C1 segment of cervical spinal cord (tissue), 14 donors: ENCODE data around the gene ZNF3.

Experiments
- DNase-seq, 14 donors: peaks; one replicate each; lab custom pipeline; 2025; lab: John Stamatoyannopoulos, UW

Gene ZNF3

DNA sequence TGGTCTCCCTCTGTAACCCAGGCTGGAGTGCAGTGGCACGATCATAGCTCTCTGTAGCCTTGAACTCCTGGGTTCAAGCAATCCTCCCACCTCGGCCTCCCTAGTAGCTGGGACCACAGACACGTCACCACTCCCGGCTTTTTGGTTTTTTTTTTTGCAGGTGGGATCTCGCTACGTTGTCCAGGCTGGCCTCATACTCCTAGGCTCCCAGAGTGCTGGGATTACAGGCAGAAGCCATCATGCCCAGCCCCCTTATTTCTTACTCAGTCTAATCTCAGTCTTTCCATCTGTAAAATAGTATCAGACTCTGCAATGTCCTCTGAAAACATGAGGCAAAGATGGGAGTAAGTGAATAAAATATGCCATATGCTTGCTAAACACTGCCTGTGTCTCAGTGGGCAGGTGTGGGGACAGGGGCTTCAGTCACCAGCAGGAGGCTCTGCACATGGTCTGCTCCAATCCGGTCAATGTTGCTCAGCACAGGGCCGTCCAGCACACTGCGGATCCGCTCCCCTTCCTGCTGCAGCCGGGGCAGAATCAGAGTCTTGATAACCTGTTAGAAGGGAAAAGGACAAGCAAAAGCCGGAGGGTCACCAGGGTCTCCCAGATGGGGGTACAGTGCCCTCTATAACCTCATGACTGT is 28.1 kb upstream of the ZNF3 start:
- DNase-seq: no peak

DNA sequence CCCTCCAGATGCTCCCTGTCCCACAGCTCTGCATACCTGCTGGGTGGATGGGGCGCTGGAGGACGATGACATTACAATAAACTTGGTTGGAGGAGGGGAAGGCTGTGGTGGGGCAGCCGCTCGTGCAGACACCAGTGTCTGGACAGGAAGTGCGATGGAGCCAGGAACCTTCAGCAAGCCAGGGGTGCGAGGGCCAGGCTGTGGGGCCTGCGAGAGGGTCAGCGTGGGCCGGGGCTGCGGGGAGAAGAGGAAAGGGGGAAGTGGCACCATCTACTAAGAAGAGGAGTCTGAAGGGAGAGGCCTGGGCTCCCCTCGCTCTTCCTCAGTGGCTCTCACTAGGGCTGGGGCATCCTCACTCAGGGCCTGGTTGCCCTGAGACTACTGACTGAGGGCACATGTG is 26.4 kb upstream of the ZNF3 start:
- peak in 1 of 14 donors; percentile 34 for DNase-seq

DNA sequence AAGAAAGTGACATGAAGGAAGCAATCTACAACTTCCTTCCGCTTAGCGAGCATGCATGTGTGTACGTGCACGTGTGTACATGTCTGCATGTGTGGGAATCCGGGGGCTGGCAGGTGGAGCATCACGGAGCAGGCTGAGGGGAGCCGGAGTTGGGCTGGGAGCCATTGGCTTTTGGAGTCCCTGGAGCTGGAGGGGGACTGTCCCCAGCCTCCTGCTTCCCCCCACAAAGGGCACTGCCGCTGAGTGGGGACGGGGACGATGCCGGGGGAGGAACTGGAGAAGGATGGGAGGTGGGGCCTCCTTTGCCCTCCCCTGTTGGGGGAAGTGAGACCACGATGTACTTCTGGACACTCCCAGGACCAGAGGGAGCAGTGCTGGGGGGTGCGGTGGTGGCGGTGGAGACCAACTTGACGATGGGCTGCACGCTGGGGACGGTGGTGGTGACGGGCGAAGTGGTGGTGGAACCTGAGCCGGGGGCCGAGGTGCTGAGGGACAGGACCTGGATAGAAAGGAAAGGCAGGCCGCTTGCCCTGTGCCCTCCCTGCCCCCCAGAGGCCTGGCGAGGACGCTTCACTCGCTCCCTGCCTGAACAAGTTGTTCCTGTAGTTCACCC is 25.7 kb upstream of the ZNF3 start:
- DNase-seq: peak in 4 of 14 donors; percentile 5 to 44 (median 12)

DNA sequence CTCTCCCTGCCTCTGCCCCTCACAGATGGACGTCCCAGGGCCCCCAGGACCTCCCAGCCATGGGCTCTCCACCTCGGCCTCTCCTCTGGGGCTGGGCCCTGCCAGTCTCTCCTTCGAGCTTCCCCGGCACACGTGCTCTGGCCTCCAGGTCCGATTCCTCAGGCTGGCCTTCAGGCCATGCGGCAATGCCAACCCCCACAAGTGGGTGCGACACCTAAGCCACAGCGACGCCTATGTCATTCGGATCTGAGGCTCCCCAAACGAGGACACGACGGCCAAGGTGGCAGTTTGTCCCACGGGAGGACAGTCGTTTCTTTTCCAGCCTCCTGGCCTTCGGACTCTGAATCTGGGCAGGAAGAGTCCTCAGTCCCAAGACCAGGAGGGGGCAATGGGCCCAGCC is 25.1 kb upstream of the ZNF3 start:
- DNase-seq: no peak

DNA sequence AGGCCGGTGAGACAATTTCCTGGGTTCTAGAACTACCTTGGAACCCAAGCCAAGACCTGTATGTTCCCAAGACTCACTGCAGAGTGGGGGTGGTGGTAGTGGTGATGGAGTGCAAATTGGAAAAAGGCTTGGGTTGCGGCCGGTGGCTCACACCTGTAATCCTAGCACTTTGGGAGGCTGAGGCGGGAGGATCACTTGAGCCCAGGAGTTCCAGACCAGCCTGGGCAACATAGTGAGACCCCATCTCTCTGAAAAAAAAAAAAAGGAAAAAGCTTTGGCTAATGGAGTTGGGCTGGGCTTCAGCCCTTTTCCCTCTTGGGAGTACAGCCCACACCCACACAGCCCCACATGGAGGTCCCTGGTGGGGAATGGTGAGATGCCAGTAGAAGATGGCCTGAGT is 24.0 kb upstream of the ZNF3 start:
- no peak for DNase-seq

DNA sequence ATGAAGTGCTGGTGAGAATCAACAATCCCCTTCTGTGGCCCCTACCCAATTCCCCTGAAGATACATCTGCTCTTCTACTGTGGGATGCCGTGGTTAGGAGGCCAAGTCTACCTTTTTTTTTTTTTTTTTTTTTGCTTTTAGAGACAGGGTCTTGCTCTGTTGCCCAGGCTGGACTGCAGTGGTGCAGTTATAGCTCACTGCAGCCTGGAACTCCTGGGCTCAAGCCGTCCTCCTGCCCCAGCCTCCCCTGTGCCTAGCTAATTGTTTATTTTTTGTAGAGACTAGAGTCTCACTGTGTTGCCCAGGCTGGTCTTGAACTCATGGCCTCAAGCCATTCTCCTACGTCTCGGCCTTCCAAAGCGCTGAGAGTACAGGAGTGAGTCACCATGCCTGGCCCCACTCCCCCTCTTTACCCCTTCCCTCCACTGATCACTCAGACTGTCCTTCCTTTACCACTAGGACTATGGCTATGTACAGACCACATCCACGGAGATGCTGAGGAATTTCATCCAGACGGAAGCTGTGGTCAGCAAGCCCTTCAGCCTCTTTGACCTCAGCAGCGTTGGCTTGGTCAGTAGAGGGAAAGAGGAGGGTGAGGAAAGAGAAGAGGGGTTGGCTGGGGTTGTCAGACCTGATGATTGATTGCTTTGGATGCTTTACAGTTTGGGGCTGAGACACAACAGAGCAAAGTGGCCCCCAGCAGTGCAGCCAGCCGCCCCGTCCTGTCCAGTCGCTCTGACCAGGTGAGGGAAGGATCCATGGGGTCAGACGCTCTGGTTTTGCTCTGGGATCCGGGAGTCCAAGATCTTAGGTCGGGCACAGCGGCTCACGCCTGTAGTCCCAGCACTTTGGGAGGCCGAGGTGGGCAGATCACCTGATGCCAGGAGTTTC is 21.7 kb upstream of the ZNF3 start:
- DNase-seq: no peak

DNA sequence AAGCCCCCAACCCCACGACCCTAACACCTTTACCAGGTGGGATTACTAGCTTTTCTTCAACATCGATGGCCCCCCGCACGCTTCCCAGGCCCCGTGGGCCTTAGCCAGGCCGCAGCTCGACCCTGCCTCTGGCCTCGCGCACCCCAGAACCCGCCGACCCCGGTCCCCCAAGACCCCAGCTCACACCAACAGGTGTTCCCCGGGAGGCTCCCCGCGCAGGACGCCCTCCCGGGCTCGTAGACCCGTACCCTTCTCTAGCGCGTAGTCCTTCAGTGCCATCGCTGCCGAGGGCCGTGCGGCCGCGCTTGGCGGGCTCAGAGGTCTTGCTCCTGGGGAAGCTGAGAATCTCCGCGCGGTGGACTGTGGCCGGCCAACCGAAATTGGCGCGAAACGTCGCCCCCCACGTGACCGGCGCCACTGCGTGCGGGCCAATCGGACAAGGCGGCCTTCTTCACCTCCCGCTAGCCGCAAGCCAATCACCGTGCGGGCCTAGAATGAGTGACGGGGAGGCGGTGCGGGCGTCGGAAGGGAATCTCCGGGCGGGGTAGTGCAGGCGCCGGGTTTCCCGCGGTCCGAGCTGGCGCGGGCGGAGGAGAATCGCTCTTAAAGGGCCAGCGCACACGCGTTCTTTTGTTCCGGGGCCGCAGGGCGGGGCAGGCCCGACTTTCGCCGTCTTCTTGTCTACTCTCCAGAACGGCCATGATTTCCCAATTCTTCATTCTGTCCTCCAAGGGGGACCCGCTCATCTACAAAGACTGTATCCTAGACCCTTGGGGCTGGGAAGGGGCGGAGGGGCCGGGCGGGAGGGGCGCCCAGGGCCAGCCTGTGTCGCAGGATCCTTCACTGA is 19.7 kb upstream of the ZNF3 start, which contains the start of the genes AP4M1 and MCM7:
Gene AP4M1, plus strand, starts transcription at position 628 of the 847 bp plus-strand sequence. Its CDS starts 72 bp downstream, at position 700.
Gene MCM7, minus strand, starts transcription at position 382 of the 847 bp plus-strand sequence. Its CDS starts 103 bp downstream, at position 279.
- peak; percentile 84 to 99 (median 98) for DNase-seq

DNA sequence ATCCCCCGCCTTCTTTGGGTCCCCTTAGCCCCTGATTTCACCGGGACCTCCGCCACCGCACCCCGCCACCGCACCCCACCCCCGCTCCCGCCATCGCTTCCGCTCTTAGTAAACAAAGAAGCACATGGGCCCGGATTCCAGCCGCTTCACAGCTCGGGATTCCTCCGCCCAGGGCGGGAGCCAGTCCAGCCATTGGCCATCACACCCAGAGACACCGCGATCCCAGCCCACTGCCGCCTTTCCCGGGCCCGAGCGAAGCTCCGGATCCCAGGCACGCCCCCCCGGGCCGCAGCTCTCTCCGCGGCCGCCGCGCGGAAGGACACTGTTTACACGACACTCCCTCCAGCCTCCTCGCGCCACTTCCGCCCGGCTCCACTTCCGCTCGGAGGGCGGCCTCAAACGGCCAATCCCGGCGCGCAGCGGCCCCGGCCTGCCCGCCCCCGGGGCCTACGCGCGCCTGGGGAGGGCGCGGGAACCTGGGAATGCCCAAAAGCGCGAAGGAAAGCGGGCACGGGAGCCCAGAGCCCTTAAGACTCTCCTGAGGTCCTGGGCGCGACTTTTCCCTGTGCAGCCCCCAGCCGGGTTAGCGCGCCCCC is 19.0 kb upstream of the ZNF3 start:
- DNase-seq: peak; percentile 70 to 94 (median 86)

DNA sequence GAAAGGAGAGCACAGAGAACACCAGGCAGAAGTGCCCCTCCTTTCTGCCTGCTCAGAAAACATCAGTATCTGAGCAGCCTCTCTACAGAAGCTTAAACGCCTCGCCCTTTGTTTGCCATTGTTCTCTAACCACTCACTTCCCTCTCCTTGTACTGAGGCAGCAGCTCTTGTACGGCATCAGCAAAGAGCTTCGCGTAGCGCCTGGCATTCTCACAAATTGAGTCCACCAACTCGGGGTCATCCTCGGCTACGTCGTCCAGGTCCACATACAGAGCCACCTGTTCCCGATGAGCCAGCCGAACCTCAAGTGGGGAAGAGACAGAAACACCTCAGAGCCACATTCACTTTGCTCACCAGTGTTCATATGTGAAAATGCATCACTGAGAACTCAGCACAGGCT is 17.9 kb upstream of the ZNF3 start:
- no peak for DNase-seq

DNA sequence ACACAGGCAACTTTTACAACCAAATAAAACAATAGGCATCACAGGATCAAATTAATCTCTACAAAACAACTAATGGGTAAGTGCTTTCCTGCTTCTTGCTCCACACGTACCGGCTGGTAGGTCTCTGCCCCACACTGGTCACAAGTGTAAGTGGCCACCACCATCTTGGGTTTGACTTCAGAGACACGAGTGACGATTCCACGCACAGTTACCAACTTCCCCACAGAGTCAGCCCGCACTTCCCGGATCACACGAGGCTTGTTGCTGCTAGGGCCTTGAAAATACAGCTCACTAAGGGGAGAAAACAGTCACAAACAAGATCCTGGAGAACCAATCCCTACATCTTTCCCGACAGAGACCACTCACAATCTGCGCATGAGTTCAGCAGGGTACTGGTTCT is 17.4 kb upstream of the ZNF3 start:
- DNase-seq: no peak

DNA sequence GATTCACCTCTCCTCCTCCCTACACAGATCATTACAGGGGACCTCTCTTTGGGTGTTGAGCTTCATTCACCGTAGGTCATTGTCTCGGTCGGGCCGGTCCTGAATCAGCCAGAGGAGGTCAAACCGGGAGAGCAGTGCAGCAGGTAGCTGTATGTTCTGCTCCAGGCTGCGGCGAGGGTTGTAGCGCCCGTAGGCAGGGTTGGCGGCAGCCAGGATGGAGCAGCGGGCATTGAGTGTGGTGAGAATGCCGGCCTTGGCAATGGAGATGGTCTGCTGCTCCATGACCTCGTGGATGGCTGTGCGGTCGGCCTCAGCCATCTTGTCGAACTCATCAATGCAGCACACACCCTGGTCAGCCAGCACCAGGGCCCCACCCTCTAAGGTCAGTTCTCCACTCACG is 14.2 kb upstream of the ZNF3 start:
- no peak for DNase-seq

DNA sequence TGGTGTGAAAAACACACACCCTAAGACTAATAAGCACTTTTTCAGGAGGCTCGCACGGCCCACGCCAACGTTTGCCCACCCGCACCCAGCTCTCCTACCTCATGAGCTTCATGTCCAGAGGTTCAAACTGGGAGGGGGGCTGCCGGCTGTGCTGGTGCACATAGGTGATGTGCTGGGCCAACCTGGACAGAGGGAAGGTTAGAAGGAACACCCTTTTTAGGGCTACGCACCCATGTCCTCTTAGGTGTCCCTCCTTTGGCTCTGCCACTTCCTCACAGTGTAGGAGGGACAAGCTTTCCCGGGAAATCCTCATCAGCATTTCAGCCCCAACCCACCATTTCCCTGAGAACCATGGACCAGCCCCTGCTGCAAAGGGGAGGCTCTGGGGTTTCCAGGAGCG is 13.8 kb upstream of the ZNF3 start:
- DNase-seq: no peak

DNA sequence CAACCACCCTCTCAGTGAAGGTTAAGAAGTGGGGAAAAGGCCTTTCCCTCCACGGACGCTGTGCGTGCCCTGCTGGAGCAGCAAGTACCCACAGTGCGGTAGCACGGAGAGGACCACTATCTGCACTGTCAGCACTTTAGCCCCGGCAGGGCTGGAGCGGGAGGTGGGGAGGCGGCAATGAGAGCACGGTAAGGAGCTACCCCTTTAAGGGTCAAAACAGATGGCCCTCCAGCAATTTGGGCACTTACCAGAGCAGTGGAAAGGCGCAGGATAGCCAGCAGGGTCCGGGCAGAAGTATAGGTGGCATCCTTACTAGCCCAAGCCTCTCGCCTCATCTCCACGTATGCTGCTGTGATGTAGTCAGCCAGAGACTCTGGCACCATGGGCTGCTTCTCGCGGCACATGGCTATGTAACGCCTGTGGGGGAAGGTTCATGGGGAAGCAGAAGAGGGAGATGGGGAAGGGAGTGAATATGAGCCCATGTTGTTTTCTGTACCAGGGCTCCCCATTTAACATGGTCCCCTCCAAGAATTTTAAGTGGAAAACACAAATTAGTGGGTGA is 12.5 kb upstream of the ZNF3 start:
- DNase-seq: peak in 1 of 14 donors; percentile 41

DNA sequence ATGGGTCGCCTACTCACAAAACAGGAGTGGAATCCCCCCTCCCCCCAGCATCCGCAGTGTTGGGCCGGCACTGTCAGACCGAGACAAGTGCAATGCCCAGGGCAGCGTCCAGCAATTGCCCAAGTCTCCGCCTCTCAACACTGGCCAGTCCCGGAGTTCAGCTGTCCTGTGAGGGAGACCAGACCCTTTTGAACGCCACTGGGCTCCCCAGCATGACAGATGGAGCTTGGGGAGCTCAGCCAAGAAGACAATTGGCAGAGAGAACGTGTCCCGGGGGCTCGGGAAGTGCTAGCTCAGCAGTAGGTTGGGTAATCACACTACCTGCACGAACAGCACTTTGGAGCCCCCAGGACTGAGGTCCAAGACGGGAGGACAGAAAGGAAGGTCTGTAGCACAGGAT is 12.0 kb upstream of the ZNF3 start:
- peak in 1 of 14 donors; percentile 41 for DNase-seq

DNA sequence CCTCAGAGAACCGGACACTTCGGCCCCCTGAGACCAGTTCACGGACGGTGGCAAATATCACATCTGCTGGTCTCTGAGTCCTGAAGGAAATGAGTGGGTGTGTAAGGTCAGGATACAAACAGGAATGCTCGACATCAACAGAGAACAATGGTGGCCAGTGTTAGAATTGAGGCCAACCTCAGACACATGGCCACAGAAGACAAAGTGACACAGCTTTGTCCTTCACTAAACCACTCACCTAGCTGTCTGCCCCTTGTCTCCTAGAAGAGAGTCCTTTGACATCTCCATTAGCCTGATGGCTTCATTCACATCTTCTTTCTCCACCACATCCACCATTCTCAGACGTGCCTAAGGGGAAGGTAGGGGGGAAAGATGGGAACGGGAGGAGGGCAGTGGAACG is 11.5 kb upstream of the ZNF3 start:
- peak in 1 of 14 donors; percentile 5 for DNase-seq

DNA sequence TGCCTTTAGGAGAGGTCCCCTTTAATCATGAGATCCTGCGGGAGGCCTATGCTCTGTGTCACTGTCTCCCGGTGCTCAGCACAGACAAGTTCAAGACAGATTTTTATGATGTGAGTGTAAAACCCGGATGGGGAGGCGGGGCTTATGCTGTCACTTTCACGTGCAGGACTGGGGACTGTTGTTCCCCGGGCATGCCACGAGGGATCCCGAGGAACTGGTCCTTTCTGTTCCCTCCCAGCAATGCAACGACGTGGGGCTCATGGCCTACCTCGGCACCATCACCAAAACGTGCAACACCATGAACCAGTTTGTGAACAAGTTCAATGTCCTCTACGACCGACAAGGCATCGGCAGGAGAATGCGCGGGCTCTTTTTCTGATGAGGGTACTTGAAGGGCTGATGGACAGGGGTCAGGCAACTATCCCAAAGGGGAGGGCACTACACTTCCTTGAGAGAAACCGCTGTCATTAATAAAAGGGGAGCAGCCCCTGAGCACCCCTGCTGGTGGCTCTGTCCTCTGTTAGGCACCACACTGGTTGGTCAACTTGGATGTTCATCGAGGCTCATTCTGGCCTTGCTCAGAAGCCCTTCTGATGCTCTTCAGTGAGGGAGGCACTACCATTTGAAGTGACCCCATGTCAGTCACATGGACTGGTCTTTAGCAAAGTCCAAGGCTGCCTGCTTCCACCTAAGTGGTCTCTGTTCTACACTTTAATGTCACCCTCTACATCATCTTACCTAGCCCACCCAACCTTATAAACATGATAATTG is 10.1 kb upstream of the ZNF3 start:
- DNase-seq: no peak

DNA sequence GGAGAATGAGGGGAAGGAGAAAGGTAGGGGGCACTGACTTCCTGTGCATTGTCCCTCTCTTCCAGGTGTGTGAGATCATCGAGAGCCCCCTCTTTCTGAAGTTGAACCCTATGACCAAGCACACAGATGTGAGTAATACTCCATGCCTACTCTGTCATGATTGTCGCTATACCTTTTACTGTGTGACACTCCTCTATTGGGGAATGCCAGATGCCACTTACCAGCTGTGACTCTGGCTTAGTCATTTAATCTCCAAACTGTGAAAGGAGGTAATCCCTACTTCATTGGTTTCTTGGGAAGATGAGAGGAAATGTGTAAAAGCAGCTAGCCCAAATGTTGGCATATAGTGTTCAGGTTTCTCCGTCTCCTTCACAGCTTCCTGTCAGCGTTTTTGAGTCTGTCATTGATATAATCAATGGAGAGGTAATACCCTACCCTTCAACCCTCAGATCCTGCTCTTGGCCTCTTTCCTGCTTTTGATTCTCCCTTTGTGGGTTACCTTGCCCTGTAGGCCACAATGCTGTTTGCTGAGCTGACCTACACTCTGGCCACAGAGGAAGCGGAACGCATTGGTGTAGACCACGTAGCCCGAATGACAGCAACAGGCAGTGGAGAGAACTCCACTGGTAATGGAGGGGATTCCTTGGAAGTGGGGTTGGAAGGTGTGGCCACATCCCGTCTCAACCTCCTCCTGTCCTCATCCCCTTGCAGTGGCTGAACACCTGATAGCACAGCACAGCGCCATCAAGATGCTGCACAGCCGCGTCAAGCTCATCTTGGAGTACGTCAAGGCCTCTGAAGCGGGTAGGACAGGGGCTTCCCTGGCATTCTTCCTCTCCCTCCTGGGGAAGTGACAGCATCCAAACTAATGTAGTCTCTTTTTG is 9.2 kb upstream of the ZNF3 start:
- DNase-seq: no peak

DNA sequence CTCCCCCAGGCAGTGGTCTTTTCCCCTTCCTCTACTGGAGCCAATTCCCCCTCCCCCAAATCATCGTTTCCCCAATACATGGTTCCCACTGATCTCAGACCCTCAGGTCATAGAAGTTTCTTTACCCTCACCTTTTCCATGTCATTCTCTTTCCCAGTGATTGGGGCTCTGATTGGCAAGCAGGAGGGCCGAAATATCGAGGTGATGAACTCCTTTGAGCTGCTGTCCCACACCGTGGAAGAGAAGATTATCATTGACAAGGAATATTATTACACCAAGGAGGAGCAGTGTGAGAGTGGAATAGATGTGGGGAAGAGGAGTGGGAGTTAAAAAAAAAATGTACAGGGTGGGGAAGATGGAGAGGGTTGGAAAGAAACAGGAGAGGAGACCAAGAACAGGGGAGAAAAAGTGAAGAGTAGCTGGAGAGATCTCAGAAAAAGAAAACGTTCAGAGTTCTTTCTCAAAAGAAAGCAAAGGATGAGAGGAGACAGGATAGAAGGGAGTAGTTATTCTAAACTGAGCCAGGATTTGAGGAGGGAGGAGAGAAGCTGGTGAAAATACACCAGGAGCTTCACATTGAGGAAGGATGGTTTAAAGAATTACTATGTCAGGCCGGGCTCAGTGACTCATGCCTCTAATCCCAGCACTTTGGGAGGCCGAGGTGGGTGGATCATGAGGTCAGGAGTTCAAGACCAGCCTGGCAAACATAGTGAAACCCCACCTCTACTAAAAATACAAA is 8.1 kb upstream of the ZNF3 start:
- peak in 1 of 14 donors; percentile 23 for DNase-seq
